DOHH2 (cell line): ENCODE results near the gene ZFAND2A.

Source experiments
- H3F3A ChIP-seq: fragments of 200-600 bp; sonication (generic), shearing (Covaris generic); 2 replicates; pipeline ENCODE4 v1.6.0; 2016; ENCODE audit warnings: antibody characterized with exemption, mild to moderate bottlenecking; ENCODE audit not compliant: control insufficient read depth, insufficient read depth
- H3K27ac ChIP-seq: fragments of 200-600 bp; sonication (generic); 2 replicates; pipeline ENCODE4 v1.5.1; 2014; ENCODE audit warnings: low read depth, mild to moderate bottlenecking, low read length, moderate library complexity
- H3K27me3 ChIP-seq: fragments of 200-600 bp; sonication (generic); 2 replicates; pipeline ENCODE4 v1.6.1; 2014; ENCODE audit warnings: mild to moderate bottlenecking, low read length, mixed read lengths; ENCODE audit not compliant: control insufficient read depth
- H3K36me3 ChIP-seq: fragments of 200-600 bp; sonication (generic); 2 replicates; pipeline ENCODE4 v1.6.1; 2014; ENCODE audit warnings: mild to moderate bottlenecking, low read length, moderate library complexity, mixed read lengths; ENCODE audit not compliant: control insufficient read depth
- H3K4me1 ChIP-seq: fragments of 200-600 bp; sonication (generic); 2 replicates; pipeline ENCODE4 v1.6.1; 2014; ENCODE audit warnings: mild to moderate bottlenecking, low read length, mixed read lengths; ENCODE audit not compliant: control insufficient read depth
- H3K4me2 ChIP-seq: fragments of 200-600 bp; sonication (generic); 2 replicates; pipeline ENCODE4 v1.6.0; 2014; ENCODE audit warnings: mild to moderate bottlenecking, low read length, moderate library complexity
- H3K4me3 ChIP-seq: fragments of 200-600 bp; sonication (generic); 2 replicates; pipeline ENCODE4 v1.5.1; 2014; ENCODE audit warnings: mild to moderate bottlenecking, low read length, mixed read lengths
- H3K79me2 ChIP-seq: fragments of 200-600 bp; sonication (generic); 2 replicates; pipeline ENCODE4 v1.6.1; 2014; ENCODE audit warnings: mild to moderate bottlenecking, low read length, mixed read lengths; ENCODE audit not compliant: control insufficient read depth
- H3K9me2 ChIP-seq: fragments of 200-600 bp; sonication (generic); replicated peaks from 2 replicates; pipeline ENCODE4 v1.6.1; 2014; ENCODE audit warnings: mild to moderate bottlenecking, low read length, mixed read lengths; ENCODE audit not compliant: control insufficient read depth
- H3K9me3 ChIP-seq: fragments of 200-600 bp; sonication (generic); 2 replicates; pipeline ENCODE4 v1.6.1; 2014; ENCODE audit warnings: antibody characterized with exemption, low read length, mixed read lengths; ENCODE audit not compliant: control insufficient read depth, insufficient read depth
- H4K20me1 ChIP-seq: fragments of 200-600 bp; sonication (generic); 2 replicates; pipeline ENCODE4 v1.6.0; 2014; ENCODE audit warnings: low read depth, mild to moderate bottlenecking, antibody characterized with exemption, low read length, moderate library complexity; ENCODE audit not compliant: control insufficient read depth, insufficient read depth
- CTCF ChIP-seq: fragments of 200-600 bp; sonication (generic); IDR thresholded peaks from one replicate; pipeline ENCODE4 v1.5.1; 2014; ENCODE audit warnings: antibody characterized with exemption, mild to moderate bottlenecking, low read depth, low read length; ENCODE audit not compliant: poor library complexity, severe bottlenecking
- EZH2phosphoT487 ChIP-seq: fragments of 200-600 bp; sonication (generic); IDR thresholded peaks from 2 replicates; pipeline ENCODE4 v1.6.1; 2017; ENCODE audit warnings: borderline replicate concordance, mild to moderate bottlenecking, antibody characterized with exemption, low read length, moderate library complexity, mixed read lengths

Gene ZFAND2A

GRCh38 chr7:1142051-1142635 lies 17.9 kb downstream of the ZFAND2A start:
- Histone ChIP-seq H3K4me3 (no peak overlapping the region), H3K27me3 (peaks cover 3% of the 10 kb centered on the region; the same call in 1 of the 2 replicates), H3K4me2 (no peak overlapping the region), H3K4me1 (peaks cover 31% of the 10 kb centered on the region), H3K79me2 (peaks cover 6% of the 10 kb centered on the region), H3F3A (peaks cover 6% of the 10 kb centered on the region), H3K27ac (no peak overlapping the region), H4K20me1 (no peaks in the 10 kb centered on the region), H3K9me3 (no peaks in the 10 kb centered on the region), H3K9me2 (no peaks in the 10 kb centered on the region), H3K36me3 (no peaks in the 10 kb centered on the region)
- TF ChIP-seq EZH2phosphoT487 (no peak), CTCF (no peak)

GRCh38 chr7:1141651-1142050 lies 18.3 kb downstream of the ZFAND2A start:
- peaks cover 11% of the 10 kb centered on the region for H3K79me2 ChIP-seq
- H3K9me2 ChIP-seq, result no peaks in the 10 kb centered on the region
- H3F3A ChIP-seq, result peaks cover 6% of the 10 kb centered on the region
- H3K27me3 ChIP-seq, result peaks cover 3% of the 10 kb centered on the region; the same call in 1 of the 2 replicates
- no peak overlapping the region for H3K4me2 ChIP-seq
- no peak overlapping the region for H3K4me3 ChIP-seq
- no peaks in the 10 kb centered on the region for H3K9me3 ChIP-seq
- H4K20me1 ChIP-seq, result no peaks in the 10 kb centered on the region
- H3K36me3 ChIP-seq, result no peaks in the 10 kb centered on the region
- H3K4me1 ChIP-seq, result peaks cover 36% of the 10 kb centered on the region
- no peak overlapping the region for H3K27ac ChIP-seq
- TF ChIP-seq EZH2phosphoT487 (no peak), CTCF (no peak)

- Histone ChIP-seq H3K4me1 (peaks cover 38% of the 10 kb centered on the region), H3K4me2 (no peak overlapping the region), H3K79me2 (peaks cover 13% of the 10 kb centered on the region), H3K9me2 (no peaks in the 10 kb centered on the region), H3K4me3 (no peak overlapping the region), H3F3A (peaks cover 6% of the 10 kb centered on the region), H3K27ac (no peak overlapping the region), H3K27me3 (peaks cover 3% of the 10 kb centered on the region; the same call in 1 of the 2 replicates), H3K9me3 (no peaks in the 10 kb centered on the region), H3K36me3 (no peaks in the 10 kb centered on the region), H4K20me1 (no peaks in the 10 kb centered on the region)
- TF ChIP-seq CTCF (no peak), EZH2phosphoT487 (no peak)
Observed at GRCh38 chr7:1140476-1141104, 19.4 kb downstream of the ZFAND2A start.
